Stimulated activated CD4-positive, alpha-beta T cell treated with anti-CD3 and anti-CD28 coated beads, Interleukin-4, amount 100 ng/mL, for 48 hours (primary cell): ENCODE measurements around the gene RSPH3.
A peak's percentile ranks its signal among the peaks of the same experiment; 100 is the strongest.
"Not testable (repeated sequence)": the region's sequence is repeated elsewhere in the genome, so short reads cannot be mapped to it uniquely, and the experiment has no call there.

ENCODE experiments used
- DNase-seq, 2 donors: peaks; one replicate each; pipeline ENCODE4 v3.0.0-alpha.2; 2020; ENCODE audit warnings: low read depth in 2 of 2

The RSPH3 gene

DNA sequence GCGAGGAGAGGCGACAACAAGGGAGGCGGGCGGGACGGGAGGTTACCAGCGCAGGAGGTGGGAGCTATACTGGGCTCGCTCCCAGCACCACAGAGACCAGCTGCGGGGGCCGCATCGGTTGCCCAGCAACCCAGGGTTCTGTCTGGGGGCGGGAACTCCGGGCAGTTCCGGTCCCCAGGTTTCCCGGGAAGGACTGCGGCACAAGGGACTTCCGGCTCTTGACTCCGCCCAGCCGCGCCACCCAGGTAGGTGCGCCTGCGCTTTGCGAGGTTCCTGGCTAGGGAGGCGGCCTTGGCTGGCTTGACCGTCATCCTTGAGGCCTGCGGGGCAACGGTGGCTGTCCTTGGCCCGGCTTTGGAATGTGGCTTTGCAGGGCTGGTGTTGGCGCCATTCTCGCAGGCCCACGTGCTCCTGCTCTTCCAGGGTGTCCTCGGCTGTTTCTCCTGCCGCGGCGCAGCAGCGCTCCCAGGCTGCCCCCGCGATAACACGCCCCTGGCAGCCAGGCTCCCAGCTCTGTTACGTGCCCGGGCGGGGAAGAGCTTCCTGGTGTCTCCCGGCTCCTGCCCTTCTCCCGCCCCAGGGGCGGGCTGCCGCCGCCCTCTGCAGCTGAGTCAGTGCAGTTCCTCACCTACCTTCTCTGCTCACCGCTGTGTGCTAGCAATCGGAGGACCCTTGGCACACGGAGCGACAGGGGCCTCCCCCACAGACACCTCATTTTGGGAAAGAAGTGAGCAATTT lies at the start of gene RSPH3:
Gene RSPH3 (minus strand): TSS at position 537 of the 738 bp plus-strand sequence. CDS start 652 bp downstream, outside the sequence.
- DNase-seq: peak; percentile 93 to 94

DNA sequence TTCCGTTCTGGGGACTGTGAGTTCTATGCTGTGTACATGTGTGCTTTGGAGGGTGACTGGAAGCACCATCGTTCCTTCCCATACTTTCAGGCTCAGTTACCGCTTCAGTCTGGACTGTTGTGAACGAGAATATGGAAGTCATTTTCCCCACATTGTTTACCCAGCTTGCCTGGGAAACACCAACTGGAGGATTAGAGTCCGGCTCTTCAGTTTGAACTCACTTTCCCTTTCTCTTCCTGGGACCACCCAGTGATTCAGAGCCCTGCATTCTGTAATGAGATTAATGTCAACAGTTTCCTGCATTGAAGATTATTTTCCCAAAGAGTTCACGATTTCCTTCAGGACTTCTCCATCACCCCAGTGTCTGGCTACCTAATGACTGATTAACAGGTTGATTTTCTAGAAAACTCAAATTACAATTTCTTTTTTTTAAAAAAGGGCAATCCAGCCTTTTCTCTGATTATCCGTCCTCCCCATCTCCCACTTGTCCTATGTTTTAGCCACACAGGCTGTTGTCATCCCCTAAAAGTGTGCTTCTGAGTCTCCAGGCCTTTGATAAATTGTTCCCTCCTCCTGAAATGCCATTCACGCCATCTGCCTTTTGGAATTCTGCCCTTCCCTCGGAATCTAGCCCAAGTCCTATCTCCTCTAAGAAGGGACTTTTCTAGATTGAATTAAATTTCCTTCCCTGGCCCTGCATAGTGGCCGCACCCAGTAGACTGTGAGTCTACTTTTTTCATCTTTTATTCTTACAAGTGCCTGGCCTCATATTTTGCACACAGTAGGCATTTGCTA lies 48.1 kb upstream of the RSPH3 start:
- DNase-seq: no peak

DNA sequence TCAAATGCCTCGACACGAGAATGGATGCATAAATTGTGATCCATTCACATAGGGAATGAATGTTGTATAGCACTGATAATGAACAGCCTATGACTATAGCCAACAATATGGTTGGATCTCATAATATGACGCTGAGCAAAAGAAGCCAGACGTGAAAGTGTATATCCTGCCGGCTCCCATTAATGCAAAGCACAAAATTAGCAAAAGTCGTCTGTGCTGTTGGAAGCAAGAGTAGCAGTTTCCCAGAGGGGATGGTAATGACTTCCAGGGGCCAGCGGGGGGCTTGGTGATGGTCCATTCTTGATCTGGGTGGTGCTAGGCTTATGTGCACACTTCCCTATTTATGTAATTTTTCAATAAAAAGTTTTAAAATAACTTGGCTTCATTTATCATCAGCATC lies 45.8 kb upstream of the RSPH3 start:
- DNase-seq: no peak

- DNase-seq: peak; percentile 66 to 77
These were observed 45.1 kb upstream of the RSPH3 start, which contains the start of gene TAGAP for GRCh38 chr6:159044899-159045727. TSS of gene TAGAP (minus strand) at chr6:159044991. CDS start at chr6:159044146, 845 bp downstream.

DNA sequence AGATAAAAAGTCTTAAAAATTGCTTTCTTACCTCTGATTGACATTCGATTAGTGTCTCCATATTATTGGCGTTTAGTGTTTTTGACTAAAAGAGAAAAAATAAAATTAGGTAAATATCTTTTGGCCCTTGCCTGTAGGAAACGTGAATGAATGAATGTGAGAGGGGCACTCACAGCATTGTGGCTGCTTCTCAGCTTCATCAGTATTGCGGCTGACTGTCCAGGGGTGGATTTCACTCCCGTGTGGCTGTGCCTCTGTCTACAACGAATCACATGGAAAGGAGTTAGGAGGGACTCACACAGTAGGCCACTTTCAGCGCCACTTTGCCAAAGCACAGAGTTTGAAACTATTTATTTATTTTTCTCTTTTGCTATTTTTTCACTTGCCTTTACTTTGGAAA lies 43.9 kb upstream of the RSPH3 start:
- no peak for DNase-seq

- DNase-seq: no peak
These were observed 43.2 kb upstream of the RSPH3 start for GRCh38 chr6:159043251-159043650.

DNA sequence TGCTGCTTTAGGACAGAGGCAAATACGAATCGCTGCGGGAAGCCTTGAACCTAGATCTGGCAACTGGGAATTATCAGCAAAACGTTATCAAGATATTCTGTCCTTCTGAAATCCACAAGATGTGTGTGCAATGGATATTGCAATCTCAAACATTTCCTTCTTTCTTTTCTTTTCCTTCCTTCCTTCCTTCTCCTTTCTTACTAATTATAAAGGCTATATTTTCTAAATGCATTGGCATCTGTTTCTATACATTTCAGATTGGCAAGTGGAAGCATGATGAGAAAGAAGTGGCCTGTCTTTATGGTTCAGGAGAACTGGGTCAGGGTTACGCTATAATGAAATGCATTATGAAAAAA lies 42.8 kb upstream of the RSPH3 start:
- no peak for DNase-seq

GRCh38 chr6:159042003-159042825 lies 42.2 kb upstream of the RSPH3 start:
- DNase-seq: peak in 1 of 2 donors; percentile 40

DNA sequence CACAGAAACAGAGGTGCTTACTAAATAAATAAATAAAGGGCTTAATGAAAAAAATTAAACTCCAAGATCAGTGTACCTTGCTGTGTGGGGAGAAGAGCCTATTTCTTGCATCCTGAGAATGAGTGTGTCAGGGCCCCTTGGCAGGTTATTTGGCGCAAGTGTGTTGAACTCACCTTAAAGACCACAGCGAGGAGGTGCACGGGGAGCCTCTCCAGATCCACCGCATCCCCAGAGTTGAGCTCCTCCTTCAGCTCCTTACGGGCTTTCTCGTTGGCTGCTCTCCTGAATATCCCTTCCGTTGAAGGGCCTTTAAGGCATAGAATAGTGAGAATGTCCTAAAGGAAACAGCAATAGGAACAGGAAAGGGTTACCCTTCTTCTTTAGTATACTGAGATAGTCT lies 41.2 kb upstream of the RSPH3 start:
- no peak for DNase-seq

- DNase-seq: no peak
These were observed 39.9 kb upstream of the RSPH3 start for GRCh38 chr6:159039885-159040258.

GRCh38 chr6:159038914-159039884 lies 39.2 kb upstream of the RSPH3 start:
- no peak for DNase-seq

GRCh38 chr6:159038318-159038717 lies 38.3 kb upstream of the RSPH3 start:
- DNase-seq: not testable (repeated sequence)

DNA sequence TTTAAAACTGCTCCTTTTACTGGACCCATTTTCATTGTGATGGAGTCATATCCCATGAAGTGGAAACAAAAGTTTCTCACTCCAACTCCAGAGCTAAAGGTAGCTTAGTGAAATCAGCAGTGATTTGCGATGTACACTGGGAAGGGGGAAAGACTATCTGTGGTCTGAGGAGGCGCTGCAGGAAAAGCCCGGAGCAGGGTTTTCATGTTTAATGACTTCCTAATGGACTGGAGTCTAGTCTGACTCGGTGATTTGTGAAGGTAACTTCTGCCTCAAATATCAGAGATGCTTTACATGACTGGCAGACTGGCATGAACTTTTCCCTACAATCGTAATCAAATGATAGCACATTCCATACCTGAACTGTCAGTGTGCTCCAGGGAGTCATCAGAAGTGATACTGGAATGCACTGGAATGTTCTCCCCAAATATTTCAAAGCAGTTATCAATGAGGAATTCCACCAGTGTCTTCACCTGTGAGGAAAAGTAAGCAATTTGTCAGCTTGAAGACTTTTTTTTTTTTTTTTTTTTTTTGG lies 37.8 kb upstream of the RSPH3 start:
- DNase-seq: no peak

DNA sequence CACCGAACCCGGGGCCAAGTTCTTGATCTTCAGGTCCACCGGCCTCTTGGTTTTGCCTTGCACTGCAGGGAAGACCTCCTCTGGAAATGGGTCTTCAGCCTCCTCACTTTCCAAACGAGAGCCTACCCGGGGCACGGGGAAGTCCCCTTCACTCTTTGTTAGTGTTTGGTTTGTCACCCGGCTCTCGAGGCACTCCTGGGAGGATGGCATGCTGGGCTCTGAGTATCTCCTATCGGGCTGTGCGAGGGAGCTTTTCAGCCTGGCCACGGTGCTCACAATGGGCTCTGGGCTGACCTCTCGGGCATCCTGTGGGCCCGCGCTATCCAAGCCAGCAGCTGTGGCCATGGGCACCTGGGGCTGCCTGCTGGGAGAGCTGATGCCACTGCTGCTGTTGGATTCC lies 36.7 kb upstream of the RSPH3 start:
- no peak for DNase-seq

DNA sequence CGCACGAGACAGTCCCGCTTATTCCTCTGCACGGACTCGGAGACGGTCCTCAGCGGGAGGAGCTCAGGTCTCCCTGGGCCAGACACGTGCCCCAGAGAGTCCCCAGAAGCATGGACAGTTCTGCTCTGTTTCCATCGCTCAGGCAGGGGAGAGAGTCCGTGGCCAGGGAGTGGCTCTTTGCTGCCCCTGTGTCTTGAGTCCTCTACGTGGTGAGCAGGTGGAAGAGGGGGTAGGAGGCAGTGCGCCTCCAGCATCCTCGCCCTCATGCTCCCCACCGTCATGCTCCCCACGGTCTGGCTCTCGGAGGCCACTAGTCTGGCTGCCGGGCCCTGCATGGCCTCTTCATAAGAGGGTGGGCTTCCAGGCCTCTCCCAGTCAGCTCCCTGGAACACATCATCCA lies 35.9 kb upstream of the RSPH3 start:
- no peak for DNase-seq

GRCh38 chr6:159033160-159034049 lies 33.4 kb upstream of the RSPH3 start:
- no peak for DNase-seq

DNA sequence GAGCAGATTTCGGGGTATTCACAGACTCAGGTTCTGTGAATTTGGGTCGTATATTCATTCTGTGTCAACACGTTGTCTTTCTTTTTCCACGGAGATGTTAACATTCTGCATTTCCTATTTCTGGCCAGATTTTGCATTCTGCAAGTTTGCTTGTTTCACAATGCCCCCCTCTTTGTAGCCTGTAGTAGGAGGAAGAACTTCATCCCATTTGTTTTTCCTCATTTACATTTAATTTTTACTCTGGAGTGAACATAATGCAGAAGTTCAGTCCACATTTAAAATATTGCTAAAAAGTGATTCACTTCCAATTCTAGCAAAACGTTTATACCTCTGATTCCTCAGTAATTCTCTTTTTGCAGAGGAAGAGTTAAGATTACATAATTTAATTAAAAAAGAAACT lies 31.8 kb upstream of the RSPH3 start:
- DNase-seq: no peak

GRCh38 chr6:159030168-159030567 lies 30.2 kb upstream of the RSPH3 start:
- no peak for DNase-seq

DNA sequence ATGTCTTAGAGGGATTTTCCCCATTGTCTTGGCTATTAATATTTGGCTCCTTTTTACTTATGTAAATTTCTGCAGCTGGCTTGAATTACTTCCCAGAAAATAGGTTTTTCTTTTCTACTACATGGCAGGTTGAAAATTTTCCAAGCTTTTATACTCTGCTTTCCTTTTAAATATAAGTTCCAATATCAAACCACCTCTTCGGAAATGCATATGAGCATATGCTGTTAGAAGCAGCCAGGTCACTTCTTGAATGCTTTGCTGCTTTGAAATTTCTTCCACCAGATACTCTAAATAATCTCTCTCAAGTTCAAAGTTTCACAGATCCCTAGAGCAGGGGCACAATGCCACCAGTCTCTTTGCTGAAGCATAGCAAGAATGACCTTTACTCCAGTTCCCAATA lies 25.2 kb upstream of the RSPH3 start:
- not testable (repeated sequence) for DNase-seq
